Hepatocyte (in vitro differentiated cells): ENCODE data around the gene EIF3A.

Source experiments
- CTCF ChIP-seq: fragments of 200-600 bp; sonication (generic); IDR thresholded peaks from 2 replicates; pipeline ENCODE4 v1.5.1; 2016; ENCODE audit warnings: antibody characterized with exemption, mild to moderate bottlenecking; ENCODE audit not compliant: poor library complexity
- EZH2 ChIP-seq: fragments of 200-600 bp; sonication (generic); IDR thresholded peaks from 2 replicates; pipeline ENCODE4 v1.6.1; 2016; ENCODE audit warnings: antibody characterized with exemption, mild to moderate bottlenecking, borderline replicate concordance
- EZH2phosphoT487 ChIP-seq: fragments of 200-600 bp; sonication (generic); IDR thresholded peaks from one replicate; pipeline ENCODE4 v1.6.1; 2018; ENCODE audit warnings: antibody characterized with exemption, mild to moderate bottlenecking, low read depth, moderate library complexity; ENCODE audit not compliant: unreplicated experiment, severe bottlenecking

GRCh38 chr10:119103903-119104653, 23.5 kb upstream of the EIF3A start, which contains the start of gene DENND10:
- TF ChIP-seq CTCF (no peak), EZH2 (no peak), EZH2phosphoT487 (no peak)
